Fibroblast of skin of abdomen (primary cell): Measurements from ENCODE around the gene SAA4.

Experiments
- DNase-seq: peaks from one replicate; pipeline ENCODE4 v3.0.0-alpha.2; 2013

The SAA4 gene

DNA sequence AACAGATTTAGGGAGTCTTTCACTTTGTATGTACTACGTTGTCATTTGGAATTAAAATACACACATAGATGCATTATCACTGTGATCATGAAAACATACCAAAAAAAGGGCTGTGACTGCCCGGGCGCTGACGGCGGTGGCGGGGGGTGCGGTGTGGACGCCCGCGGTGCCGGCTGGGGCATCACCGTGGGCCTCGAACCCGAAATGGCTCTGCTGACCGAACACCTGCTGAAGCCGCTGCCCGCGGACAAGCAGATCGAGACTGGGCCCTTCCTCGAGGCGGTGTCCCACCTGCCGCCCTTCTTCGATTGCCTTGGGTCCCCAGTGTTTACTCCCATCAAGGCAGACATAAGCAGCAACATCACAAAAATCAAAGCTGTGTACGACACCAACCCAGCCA, 47.8 kb downstream of the SAA4 start:
- DNase-seq: no peak
